BE2C (cell line): Measurements from ENCODE around the gene KCTD3.

Source experiments
- DNase-seq: peaks from one replicate; pipeline ENCODE4 v3.0.0-alpha.2; 2020
- H3K27me3 ChIP-seq: fragments of 250-450 bp; sonication (Bioruptor Pico); 2 replicates; pipeline ENCODE4 v1.5.1; 2020; ENCODE audit warnings: mild to moderate bottlenecking
- H3K36me3 ChIP-seq: fragments of 250-450 bp; sonication (Bioruptor Pico); 2 replicates; pipeline ENCODE4 v1.5.1; 2020; ENCODE audit warnings: mild to moderate bottlenecking
- H3K4me1 ChIP-seq: fragments of 250-450 bp; sonication (Bioruptor Pico); 2 replicates; pipeline ENCODE4 v1.5.1; 2020
- H3K4me3 ChIP-seq: 2 replicates; pipeline ENCODE4 v1.5.1; 2011; ENCODE audit warnings: low read depth, low read length
- H3K9me3 ChIP-seq: fragments of 250-450 bp; sonication (Bioruptor Pico); 2 replicates; pipeline ENCODE4 v1.5.1; 2020
- CTCF ChIP-seq: IDR thresholded peaks from 2 replicates; pipeline ENCODE4 v1.5.1; 2012; ENCODE audit warnings: mild to moderate bottlenecking, low read depth, low read length

The KCTD3 gene

GRCh38 chr1:215635827-215636226 lies 68.7 kb downstream of the KCTD3 start:
- DNase-seq: no peak
- no peak overlapping the region for H3K4me3 ChIP-seq
- no peaks in the 10 kb centered on the region for H3K27me3 ChIP-seq
- no peak for TF ChIP-seq CTCF
- H3K36me3 ChIP-seq: no peaks in the 10 kb centered on the region
- no peaks in the 10 kb centered on the region for H3K9me3 ChIP-seq
- H3K4me1 ChIP-seq: no peaks in the 10 kb centered on the region

- Histone ChIP-seq H3K4me1 (no peaks in the 10 kb centered on the region), H3K27me3 (no peaks in the 10 kb centered on the region), H3K4me3 (no peak overlapping the region), H3K36me3 (no peaks in the 10 kb centered on the region), H3K9me3 (no peaks in the 10 kb centered on the region)
- no peak for TF ChIP-seq CTCF
- no peak for DNase-seq
Observed at GRCh38 chr1:215636258-215636965, 69.3 kb downstream of the KCTD3 start.

GRCh38 chr1:215637041-215637573 lies 70.0 kb downstream of the KCTD3 start:
- DNase-seq: no peak
- H3K4me3 ChIP-seq: no peak overlapping the region
- no peaks in the 10 kb centered on the region for H3K4me1 ChIP-seq
- no peaks in the 10 kb centered on the region for H3K36me3 ChIP-seq
- TF ChIP-seq CTCF: no peak
- H3K27me3 ChIP-seq: no peaks in the 10 kb centered on the region
- H3K9me3 ChIP-seq: no peaks in the 10 kb centered on the region

- Histone ChIP-seq H3K4me1 (no peaks in the 10 kb centered on the region), H3K27me3 (no peaks in the 10 kb centered on the region), H3K9me3 (no peaks in the 10 kb centered on the region), H3K4me3 (no peak overlapping the region), H3K36me3 (no peaks in the 10 kb centered on the region)
- no peak for TF ChIP-seq CTCF
- no peak for DNase-seq
Observed at GRCh38 chr1:215640429-215641148, 73.5 kb downstream of the KCTD3 start.

- Histone ChIP-seq H3K27me3 (no peaks in the 10 kb centered on the region; the same call in 1 of the 2 replicates), H3K36me3 (no peaks in the 10 kb centered on the region), H3K9me3 (no peaks in the 10 kb centered on the region), H3K4me1 (no peaks in the 10 kb centered on the region), H3K4me3 (no peak overlapping the region)
- no peak for TF ChIP-seq CTCF
- DNase-seq: no peak
Observed at GRCh38 chr1:215643592-215644321, 76.7 kb downstream of the KCTD3 start.
